Midbrain (tissue), 1 donor: Measurements from ENCODE around the gene XAB2.

Source experiments
- DNase-seq: peaks from one replicate; lab custom pipeline; 2025; lab: John Stamatoyannopoulos, UW

XAB2 gene

DNA sequence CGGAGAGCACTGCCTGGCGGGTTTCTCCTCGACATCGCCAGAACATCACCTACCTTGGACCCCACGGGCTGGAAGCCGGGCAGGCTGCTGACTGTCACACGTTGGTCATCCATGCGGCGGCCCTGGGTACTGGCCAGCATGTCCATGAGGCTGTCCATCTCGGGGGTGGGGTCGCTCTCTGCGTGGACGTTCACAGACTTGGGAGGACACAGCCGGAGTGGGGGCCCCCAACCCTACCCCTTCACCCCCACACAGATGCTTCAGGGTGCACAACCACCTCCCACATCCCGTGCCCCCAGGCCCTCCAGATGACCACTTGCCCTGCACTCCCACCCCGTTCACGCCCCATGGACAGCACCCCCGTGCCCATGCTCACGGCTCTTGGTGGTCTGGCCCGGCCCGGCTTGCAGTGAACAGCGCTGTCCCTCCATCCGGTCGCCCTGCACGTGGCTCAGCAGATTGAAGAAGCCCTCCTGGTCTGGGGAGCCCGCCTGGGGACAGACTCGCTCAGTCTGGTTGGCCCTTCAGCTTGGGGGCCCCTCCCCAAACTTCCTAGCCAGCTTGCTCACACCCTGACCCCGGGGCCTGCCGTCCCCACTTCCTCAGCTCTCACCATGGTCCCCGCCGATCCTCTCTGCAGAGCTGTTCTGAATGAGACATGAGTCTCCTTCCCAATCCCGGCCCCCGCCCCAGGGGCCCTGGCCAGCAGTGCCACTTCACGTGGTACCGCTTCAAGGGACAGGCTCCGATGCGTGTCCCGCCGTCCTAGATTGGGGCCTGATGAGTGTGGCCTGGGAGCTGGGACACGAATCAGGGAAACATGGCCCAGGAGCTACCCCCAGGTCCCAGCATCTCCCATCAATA is 3.2 kb upstream of the XAB2 start:
- DNase-seq: no peak

DNA sequence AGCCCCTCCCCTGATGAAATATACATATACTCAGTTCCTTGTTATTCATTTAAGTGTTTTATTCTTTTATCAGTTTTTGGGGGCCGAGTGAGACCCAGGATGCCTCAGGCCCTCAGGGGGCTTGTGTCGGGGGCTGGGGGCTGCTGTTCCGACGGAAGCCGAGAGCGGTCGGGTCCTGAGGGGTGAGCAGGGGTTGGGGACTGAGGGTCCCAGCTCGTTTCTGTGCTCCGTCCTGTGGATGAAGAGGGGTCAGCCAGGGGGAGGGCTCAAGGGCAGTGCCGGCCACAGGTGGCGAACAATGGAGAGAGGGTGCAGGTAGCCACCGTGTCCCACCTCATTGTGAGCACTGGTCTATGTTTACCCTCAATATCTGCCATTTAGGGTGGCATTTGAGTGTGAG is 2.2 kb upstream of the XAB2 start:
- no peak for DNase-seq

DNA sequence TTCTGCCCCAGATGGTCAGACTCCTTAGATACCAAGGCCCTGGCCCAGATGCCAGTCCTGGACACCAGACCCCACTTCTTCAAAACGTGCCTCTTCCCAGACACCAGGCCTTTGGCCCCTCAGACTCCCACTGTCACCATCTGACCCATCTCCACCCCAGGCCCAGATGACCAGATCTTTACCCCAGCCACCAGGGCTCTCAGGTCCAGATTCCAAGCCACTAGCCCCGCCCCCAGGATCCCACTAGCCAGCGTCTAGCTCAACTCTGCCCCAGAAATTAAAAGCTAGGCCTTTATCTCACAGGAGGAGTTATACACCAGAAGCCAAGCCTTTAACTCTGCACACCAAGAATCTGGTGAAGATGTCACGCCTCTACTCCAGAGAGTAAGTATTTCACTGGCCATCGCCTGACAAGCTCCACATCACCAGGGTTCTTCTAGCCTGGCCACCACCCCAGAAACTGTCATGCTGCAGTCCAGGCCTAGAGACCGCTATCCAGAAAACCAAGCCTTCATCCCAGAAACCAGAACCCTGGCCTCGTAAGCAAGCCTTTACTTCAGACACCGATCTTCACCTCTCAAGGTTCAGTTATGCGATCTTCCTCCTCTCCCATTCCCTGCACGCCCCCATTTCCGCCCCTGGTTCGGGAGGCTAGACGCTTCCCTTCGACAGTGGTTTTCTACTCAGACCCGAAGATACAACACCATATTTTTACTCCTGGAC is 595 bp downstream of the XAB2 start:
- no peak for DNase-seq

DNA sequence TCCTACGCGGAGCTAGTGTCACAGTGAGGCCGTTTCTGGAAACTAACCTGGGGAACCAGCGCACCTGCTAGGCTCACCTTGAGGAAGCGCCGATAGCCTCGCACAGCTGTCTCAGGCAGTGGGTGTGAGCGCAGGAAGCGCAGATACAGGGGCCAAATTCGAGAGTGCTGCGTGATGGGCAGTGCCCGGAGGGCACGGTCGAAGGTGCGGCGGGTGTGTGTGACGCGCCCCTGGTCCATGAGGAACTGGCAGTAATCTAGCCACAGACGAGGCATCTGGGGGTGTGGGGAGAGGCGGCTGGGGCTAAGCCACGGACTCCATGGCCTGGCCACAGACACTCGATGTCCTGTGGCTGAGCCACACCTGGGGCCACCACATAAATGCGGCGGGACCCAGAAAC is 2.2 kb downstream of the XAB2 start:
- no peak for DNase-seq

DNA sequence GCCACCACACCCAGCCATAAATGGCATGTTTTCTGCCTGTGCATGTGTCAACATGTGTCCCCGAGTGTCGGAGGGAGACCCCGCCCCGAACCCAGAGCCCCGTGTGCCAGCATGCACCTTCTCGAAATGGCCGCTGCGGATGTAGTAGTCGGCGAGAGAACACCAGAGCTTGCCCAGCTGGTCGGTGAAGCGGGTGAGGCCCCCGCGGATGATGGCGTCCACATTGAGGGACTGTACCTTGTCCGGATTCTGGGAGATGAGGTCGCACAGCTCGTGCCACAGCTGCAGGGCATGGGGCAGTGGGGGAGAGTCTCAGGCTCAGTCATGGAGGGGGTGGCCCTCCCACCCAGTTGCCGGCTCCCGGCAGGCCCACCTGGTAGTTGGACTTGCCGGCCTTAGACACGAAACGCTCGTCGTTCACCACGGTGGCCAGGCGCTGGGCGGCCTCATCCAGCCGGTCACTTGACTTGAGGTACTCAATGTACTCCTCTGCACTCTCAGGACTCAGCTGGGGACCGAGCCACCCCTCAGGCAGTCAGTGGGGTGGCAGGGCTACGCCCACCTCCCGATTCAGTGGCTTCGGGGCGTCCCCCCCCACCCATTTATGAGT is 3.5 kb downstream of the XAB2 start:
- no peak for DNase-seq

DNA sequence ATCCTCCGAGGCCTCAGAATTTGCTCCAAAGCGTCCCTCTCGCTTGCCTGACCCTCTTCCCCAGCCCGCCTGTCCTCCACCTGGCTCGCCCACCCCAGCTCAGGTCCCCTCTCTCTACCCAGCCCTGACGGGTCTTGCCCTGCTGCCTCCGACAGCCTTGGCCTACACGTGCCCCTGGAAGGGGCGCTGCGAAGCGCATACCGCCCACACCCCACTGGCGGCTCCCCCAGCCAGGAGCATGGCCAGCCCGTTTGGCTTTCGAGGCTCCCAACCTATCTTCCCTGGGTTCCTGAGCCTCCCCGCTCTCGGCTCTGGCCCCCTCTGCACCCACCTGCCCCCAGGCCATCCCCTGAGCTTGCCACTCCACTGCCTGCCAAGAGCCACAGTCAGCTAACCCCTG is 4.5 kb downstream of the XAB2 start:
- no peak for DNase-seq

DNA sequence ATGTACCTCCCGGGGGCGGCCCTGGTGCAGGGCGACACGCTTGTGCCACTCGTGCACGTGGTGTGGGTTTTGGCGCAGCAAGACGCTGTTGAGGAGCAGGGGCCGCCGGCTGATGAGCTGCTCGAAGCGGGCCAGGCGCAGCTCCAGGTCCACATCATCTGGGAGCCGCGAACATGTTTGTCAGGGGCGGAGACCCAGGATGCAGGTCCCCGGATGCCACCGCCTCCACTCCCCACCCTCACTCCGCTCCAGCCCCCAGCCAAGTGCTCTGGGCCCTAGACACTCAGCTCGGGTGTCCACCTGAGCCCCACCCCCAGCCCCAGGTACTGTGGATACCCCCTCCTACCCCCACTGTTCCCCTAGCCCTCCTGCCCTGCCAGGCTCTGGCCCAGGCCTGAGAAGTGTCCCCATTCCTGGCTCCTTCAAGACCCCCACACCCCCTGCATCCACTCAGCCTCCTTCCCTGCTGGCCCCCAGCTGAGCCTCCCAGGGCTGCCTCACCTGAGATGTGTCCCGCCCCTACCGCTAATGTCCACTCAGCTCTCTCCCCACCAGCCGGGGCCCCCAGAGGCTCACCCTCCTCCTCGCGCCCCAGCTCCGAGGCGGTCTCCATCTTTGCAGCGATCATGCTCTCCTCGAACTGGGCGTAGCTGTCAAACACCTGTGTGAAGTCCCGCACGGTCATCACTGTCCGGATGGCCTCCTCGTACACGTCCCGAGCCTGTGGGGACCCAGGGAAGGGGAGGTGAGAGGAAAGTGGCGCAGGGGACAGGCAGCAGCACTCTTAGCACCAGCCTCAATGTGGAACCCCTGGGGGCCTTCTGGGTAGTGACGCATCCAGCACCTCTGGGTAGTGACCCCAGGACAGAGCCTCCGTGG is 5.4 kb downstream of the XAB2 start:
- DNase-seq: no peak

DNA sequence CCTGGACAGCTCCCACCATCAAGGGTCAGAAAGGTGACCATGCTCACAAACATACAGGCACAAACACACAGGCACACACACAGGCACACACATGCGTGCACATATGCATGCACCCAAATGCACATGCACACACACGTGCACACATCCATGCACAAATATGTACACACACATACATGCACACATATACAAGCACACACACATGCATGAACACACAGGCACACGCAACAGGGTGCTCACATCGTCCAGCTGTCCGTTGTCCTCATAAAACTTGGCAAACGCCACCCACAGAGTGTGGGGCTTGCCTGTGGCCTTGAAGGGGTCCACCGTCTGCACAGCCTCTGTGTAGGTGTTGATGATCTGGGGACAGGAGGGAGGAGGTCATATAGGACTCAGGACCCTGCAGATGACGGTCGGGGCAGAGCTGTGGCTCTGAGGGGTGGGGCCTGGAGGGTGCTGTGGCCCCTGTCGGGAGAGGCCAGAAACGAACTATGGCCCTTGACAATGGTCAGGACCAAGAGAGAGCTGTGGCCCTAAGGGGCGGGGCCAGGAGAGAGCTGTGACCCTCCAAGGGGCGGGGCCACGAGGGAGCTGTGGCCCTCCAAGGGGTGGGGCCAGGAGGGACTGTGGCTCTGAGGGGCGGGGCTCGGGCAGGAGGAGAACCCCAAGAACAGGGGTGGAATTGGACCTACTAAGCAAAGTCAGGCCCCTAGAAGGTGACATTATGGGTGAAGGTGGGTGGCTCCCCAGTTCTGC is 6.2 kb downstream of the XAB2 start:
- DNase-seq: no peak

DNA sequence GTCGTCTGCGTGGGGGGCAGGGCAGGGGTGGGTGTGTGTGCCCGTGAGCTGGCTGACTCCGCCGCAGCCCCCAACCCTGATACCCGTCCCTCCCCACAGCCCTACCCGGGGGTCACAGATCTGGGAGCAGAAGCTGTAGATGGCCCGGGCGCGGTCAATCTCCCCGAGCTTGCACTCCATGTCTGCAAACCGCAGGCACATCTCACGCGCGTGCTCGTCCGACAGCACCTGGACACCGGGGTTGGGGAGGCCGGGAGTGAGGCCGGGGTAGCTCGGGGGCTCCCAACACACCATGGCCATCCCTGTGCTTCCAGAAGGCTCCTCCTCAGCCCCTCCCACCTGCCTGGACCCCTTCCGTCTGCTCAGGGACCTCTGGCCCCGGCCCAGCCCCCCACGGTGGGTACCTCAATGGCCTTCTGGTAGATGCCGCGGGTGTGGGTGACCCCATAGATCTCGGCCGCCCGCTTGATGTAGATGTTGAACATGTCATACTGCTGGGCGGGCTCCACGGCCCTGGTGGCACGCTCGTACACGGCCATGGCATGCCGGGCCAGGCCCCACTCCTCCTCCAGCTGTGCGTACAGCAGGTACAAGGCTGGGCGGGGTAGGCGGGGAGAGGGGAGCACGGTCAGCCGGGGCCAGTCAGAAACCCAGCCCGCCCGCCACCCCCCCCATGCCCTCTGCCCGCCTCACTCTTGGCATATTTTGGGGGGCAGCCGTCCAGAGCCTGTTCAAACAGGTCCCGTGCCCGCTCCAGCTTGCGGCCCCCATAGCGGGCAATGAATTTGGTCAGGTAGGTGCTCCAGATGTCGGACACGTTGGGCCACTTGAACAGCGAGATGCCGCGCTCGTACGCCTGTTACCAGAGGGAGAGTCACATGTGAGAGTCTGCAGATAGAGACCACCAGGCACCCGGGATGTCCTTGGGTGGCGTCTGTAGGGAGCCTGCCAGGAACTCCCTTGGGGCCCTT is 8.6 kb downstream of the XAB2 start:
- no peak for DNase-seq

DNA sequence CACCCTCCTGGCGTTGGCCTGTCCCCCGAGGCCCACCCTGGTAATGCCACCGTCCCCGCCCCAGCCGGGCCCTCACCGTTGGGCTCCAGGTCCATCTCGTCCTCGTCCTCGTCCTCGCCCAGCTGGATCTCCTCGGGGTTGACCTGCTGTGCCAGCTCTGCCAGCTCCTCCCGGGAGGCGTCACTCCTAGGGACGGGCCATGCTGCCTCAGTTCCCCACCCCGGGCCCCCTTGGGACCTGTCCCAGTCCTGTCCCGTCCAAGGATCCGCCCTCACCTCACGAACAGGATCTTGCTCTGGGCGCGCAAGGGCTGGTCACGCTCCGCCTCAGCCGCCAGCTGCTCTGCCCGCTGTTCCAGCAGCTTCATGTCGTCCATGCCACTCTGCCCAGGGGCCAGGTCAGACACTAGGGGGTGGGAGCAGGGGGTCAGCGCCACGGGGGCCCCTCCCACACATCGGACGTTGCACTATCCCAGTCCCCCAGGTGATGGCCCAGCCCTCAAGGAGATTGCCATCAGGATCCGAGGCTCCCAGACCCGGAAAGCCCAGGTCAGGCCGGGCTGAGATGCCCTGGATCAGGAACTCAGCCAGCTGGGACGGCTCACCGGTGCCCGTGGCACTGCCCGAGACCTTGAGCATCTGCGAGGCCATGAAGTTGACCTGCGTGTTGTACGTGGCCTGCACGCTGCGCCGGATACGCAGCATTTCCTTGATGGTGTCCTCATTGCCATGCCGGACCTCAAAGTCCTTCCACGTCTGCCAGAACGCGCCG is 9.5 kb downstream of the XAB2 start:
- no peak for DNase-seq

DNA sequence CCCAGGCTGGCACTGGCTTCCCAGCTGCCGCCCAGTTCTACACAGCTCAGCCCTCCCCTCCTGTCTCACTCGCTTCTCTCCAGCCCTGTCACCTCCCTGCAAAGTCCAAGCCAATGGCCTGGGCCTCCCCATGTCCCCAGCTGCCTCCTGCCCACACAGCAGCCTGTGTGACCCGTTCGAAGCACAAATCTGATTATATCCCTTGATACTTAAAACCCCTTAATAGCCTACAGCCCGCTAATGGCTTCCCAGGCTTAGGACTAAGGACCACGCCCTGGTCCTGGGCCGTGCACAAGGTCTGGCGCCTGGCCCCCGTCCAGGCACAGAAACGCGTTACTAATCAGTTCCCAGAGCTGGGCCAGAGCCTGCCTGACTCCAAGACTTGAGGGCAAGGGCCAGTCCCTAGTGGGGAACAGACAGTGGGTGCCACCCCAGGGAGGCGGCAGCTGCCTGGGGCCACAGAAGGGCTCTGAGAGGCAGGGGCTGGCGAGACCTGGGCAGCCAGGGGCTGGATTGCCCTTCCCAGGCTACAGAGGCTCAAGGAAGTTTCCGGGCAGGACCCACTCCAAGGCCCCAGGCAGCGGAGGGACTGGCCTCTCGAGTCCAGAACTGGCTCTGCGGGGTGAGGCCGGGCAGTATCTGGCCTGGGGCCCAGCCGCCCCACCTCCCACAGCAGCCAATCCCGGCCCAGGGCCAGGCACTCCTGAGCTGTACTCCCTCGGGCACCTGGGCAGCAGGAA is 10.4 kb downstream of the XAB2 start:
- DNase-seq: no peak

DNA sequence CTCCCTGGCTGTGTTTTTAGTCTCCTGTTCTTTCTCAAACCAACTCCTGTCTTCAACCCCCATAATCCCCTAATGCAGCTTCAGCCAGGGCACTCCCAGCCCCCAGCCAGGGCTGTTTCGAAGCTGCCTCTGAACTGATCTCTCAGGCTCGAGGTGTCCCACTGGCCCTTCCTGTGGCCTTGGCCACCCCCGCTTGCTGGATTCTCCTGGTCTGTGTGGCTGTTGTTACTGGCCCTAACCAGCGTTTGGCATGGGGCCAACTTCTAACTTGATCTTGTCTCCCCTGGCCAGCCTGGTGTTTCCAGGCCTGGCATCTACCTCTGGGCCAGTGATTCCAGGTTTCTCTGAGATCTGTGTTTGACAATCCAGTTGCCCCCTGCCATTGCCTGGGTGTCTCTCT is 11.0 kb downstream of the XAB2 start:
- no peak for DNase-seq

DNA sequence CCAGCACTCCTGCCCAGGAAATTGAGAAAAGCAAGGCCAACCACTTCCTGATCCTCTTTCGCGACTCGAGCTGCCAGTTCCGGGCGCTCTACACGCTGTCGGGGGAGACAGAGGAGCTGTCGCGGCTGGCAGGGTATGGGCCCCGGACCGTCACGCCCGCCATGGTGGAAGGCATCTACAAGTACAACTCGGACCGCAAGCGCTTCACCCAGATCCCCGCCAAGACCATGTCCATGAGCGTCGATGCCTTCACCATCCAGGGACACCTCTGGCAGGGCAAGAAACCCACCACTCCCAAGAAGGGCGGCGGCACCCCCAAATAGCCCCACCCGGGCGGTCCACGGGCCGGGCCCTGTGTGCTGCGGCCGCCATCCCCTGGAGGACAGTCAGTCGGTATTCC is 11.6 kb downstream of the XAB2 start:
- no peak for DNase-seq

DNA sequence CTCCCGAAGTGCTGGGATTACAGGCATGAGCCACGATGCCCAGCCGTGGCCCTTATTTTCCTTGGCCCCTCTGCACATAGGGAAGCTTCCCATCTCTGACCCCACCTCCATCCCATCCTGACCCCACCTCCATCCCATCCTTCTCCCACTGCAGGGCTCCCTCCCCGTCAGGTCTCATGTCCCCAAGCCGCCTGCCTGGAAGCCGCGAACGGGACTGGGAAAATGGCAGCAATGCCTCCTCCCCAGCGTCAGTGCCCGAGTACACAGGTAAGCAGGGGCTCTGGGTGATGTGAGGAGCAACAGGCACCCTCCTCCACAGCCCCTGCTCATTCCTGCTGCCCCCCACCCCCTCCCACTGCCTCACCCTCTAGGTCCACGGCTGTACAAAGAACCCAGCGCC is 12.2 kb downstream of the XAB2 start:
- no peak for DNase-seq

DNA sequence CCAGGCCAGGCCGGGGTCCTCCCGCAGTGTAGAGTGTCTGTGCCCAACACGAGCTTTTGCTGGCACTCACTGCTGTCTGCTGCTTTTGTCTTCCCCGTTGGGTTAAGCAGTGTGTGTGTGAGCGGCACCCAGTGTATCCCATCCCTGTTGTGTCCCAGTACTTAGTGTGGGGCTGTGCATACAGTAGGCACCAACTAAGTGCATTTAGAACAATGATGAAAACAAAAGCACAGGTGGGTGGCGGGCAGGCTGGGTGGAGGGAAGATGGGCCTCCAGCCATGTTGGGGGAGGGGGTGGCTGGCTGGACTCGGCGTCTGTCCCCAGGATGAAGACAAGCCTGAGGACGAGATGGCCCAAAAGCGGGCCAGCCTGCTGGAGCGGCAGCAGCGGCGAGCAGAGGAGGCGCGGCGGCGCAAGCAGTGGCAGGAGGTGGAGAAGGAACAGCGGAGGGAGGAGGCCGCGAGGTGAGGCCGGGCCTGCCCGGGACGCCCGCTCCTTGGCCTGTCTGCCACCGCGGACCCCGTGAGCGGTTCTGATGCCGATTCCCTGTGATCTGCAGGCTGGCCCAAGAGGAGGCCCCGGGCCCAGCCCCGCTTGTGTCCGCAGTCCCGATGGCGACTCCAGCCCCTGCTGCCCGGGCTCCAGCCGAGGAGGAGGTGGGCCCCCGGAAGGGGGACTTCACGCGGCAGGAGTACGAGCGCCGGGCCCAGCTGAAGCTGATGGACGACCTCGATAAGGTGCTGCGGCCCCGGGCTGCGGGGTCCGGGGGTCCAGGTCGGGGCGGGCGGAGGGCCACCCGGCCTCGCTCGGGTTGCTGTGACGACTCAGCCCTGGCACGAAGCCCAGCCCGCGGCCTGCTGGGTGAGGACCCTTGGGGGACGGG is 14.2 kb downstream of the XAB2 start:
- no peak for DNase-seq

DNA sequence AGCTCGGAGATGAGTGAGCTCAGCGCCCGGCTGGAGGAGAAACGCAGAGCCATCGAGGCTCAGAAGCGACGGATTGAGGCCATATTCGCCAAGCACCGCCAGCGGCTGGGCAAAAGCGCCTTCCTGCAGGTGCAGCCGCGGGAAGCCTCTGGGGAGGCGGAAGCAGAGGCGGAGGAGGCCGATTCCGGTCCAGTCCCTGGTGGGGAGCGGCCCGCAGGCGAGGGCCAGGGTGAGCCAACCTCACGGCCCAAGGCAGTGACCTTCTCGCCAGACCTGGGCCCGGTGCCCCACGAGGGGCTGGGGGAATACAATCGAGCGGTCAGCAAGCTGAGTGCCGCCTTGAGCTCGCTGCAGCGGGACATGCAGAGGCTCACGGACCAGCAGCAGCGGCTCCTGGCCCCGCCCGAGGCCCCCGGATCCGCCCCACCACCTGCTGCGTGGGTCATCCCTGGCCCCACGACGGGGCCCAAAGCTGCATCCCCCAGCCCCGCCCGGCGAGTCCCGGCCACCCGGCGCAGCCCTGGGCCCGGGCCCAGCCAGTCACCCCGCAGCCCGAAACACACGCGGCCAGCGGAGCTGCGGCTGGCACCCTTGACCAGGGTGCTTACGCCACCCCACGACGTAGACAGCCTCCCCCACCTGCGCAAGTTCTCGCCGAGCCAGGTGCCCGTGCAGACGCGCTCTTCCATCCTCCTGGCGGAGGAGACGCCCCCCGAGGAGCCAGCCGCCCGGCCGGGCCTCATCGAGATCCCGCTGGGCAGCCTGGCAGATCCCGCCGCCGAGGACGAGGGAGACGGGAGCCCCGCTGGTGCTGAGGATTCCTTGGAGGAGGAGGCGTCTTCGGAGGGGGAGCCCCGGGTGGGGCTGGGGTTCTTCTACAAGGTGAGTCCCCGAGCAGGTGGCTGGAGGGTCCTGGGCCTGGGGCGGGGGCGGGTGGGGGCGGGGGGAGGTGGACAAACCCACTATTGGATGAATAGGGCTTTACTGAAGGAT is 16.8 kb downstream of the XAB2 start:
- DNase-seq: no peak
